T-helper 1 cell treated with Interleukin-12 subunit alpha and Interleukin-12 subunit beta and Interleukin-4 antibody, amounts not matched to agents 30 ng/mL and 1 ng/mL, for 36 hours (primary cell): ENCODE data around the gene CIROP. TPM values are rescaled to one million over a fixed set of nuclear protein-coding genes. Genes with fewer than 3 reads are reported as not detected.

Source experiments
- intact Hi-C: fragments of 100-400 bp; cut with micrococcal nuclease; formaldehyde crosslinking; loops from one replicate; pipeline ENCODE4 v1.15.1; 2024
- total RNA-seq: library from RNA; stranded (reverse); gene quantifications from 2 replicates; pipeline ENCODE4 v1.2.3, GENCODE V29; 2022

The CIROP gene
- total RNA-seq, 1 donor from 2014 or later, result not detected

GRCh38 chr14:23071244-23071920, 33.4 kb downstream of the CIROP start:
- intact Hi-C loops, result loop anchor here (1.0 to 2.0 kb wide), 4 partner anchors 24 to 142 kb away; partner anchors contain the start of genes ACIN1, C14orf119 and PRMT5

- intact Hi-C loops, result loop anchor here (1.0 to 2.0 kb wide), 4 partner anchors 25 to 141 kb away; partner anchors contain the start of genes ACIN1, C14orf119 and PRMT5
Measured at GRCh38 chr14:23070262-23071129, 34.3 kb downstream of the CIROP start.

GRCh38 chr14:23069413-23069806, 35.4 kb downstream of the CIROP start:
- intact Hi-C loops, result loop anchor here (1.0 to 5.0 kb wide), 6 partner anchors 11 to 231 kb away; no protein-coding TSS in a partner anchor

GRCh38 chr14:23068789-23069412, 35.9 kb downstream of the CIROP start:
- intact Hi-C loops, result loop anchor here (1.0 to 5.0 kb wide), 6 partner anchors 11 to 232 kb away; no protein-coding TSS in a partner anchor

- intact Hi-C loops, result loop anchor here (2.0 to 5.0 kb wide), 3 partner anchors 39 to 233 kb away; no protein-coding TSS in a partner anchor
Measured at GRCh38 chr14:23067847-23068788, 36.7 kb downstream of the CIROP start.

- intact Hi-C loops, result loop anchor here (5.0 kb wide), 1 partner anchor 40 kb away; no protein-coding TSS in a partner anchor
Measured at GRCh38 chr14:23066855-23067744, 37.7 kb downstream of the CIROP start.

- intact Hi-C loops, result loop anchor here (5.0 kb wide), 1 partner anchor 41 kb away; no protein-coding TSS in a partner anchor
Measured at GRCh38 chr14:23066368-23066767, 38.4 kb downstream of the CIROP start.

- intact Hi-C loops, result no loop called here
Measured at GRCh38 chr14:23063601-23064000, 41.2 kb downstream of the CIROP start.

- intact Hi-C loops, result no loop called here
Measured at GRCh38 chr14:23062002-23062401, 42.8 kb downstream of the CIROP start.

GRCh38 chr14:23060536-23061260, 44.1 kb downstream of the CIROP start:
- intact Hi-C loops, result no loop called here

- intact Hi-C loops, result loop anchor here (1.0 to 10.0 kb wide), 11 partner anchors 10 to 1144 kb away; partner anchors contain the start of genes ACIN1, C14orf119, DAD1 and PRMT5
Measured at GRCh38 chr14:23058654-23059504, 45.9 kb downstream of the CIROP start.

- intact Hi-C loops, result loop anchor here (1.0 to 10.0 kb wide), 11 partner anchors 11 to 1143 kb away; partner anchors contain the start of genes ACIN1, C14orf119, DAD1 and PRMT5
Measured at GRCh38 chr14:23057757-23058653, 46.8 kb downstream of the CIROP start.

- intact Hi-C loops, result loop anchor here (1.0 to 10.0 kb wide), 4 partner anchors 23 to 1142 kb away; partner anchors contain the start of genes DAD1 and PSMB5
Measured at GRCh38 chr14:23056956-23057756, 47.6 kb downstream of the CIROP start, which contains the start of gene CDH24. Gene CDH24 (minus strand): TSS chr14:23057520. CDS start chr14:23055733, 1,787 bp downstream.

- intact Hi-C loops, result loop anchor here (1.0 to 10.0 kb wide), 4 partner anchors 22 to 1142 kb away; partner anchors contain the start of genes DAD1 and PSMB5
Measured at GRCh38 chr14:23056145-23056955, 48.4 kb downstream of the CIROP start.
